GM21529 (cell line): ENCODE measurements around the gene SMOC2.
"Not testable (repeated sequence)": the region's sequence is repeated elsewhere in the genome, so short reads cannot be mapped to it uniquely, and the experiment has no call there.

Experiments used
- ATAC-seq: cut with Tn5 transposase; IDR thresholded peaks from one replicate; pipeline ENCODE4 v1.9.1; 2021; ENCODE audit not compliant: unreplicated experiment

SMOC2 gene

GRCh38 chr6:168674595-168674994, 233.6 kb downstream of the SMOC2 start:
- no peak for ATAC-seq

GRCh38 chr6:168675375-168675774, 234.4 kb downstream of the SMOC2 start:
- no peak for ATAC-seq

GRCh38 chr6:168675933-168676551, 235.1 kb downstream of the SMOC2 start:
- no peak for ATAC-seq

GRCh38 chr6:168676552-168677322, 235.8 kb downstream of the SMOC2 start:
- ATAC-seq: no peak

- not testable (repeated sequence) for ATAC-seq
Observed at GRCh38 chr6:168677323-168677781, 236.4 kb downstream of the SMOC2 start.

GRCh38 chr6:168678077-168678476, 237.1 kb downstream of the SMOC2 start:
- ATAC-seq: no peak

GRCh38 chr6:168678588-168678987, 237.6 kb downstream of the SMOC2 start:
- ATAC-seq: no peak

- ATAC-seq: no peak
Observed at GRCh38 chr6:168681748-168682147, 240.8 kb downstream of the SMOC2 start.

- ATAC-seq: no peak
Observed at GRCh38 chr6:168683621-168684020, 242.6 kb downstream of the SMOC2 start.

GRCh38 chr6:168684471-168684870, 243.5 kb downstream of the SMOC2 start:
- ATAC-seq: no peak

- ATAC-seq: no peak
Observed at GRCh38 chr6:168684906-168685305, 243.9 kb downstream of the SMOC2 start.

GRCh38 chr6:168686029-168686738, 245.2 kb downstream of the SMOC2 start:
- no peak for ATAC-seq

- ATAC-seq: no peak
Observed at GRCh38 chr6:168686831-168687730, 246.1 kb downstream of the SMOC2 start.

GRCh38 chr6:168690271-168690670, 249.3 kb downstream of the SMOC2 start:
- ATAC-seq: no peak

GRCh38 chr6:168691774-168692173, 250.8 kb downstream of the SMOC2 start:
- no peak for ATAC-seq

- no peak for ATAC-seq
Observed at GRCh38 chr6:168692193-168692914, 251.4 kb downstream of the SMOC2 start.

- ATAC-seq: not testable (repeated sequence)
Observed at GRCh38 chr6:168692915-168693257, 251.9 kb downstream of the SMOC2 start.

GRCh38 chr6:168694797-168695196, 253.8 kb downstream of the SMOC2 start:
- not testable (repeated sequence) for ATAC-seq

- no peak for ATAC-seq
Observed at GRCh38 chr6:168695701-168696100, 254.7 kb downstream of the SMOC2 start.

- ATAC-seq: no peak
Observed at GRCh38 chr6:168698923-168699322, 257.9 kb downstream of the SMOC2 start.
